Vagina (tissue), 2 donors: Measurements from ENCODE around the gene MAML3. TPM values are rescaled to one million over a fixed set of nuclear protein-coding genes. Genes with fewer than 3 reads are reported as not detected.
"Not testable (repeated sequence)": the region's sequence is repeated elsewhere in the genome, so short reads cannot be mapped to it uniquely, and the experiment has no call there.

Experiments
- DNase-seq, 2 donors: peaks; one replicate each; pipeline ENCODE4 v3.0.0-alpha.2; 2017; ENCODE audit errors: extremely low spot score in 2 of 2
- H3K27ac ChIP-seq: fragments of 200-600 bp; sonication (generic); one replicate; pipeline ENCODE4 v1.5.1; 2019
- H3K27me3 ChIP-seq: fragments of 200-600 bp; sonication (generic); one replicate; pipeline ENCODE4 v1.5.1; 2019
- H3K36me3 ChIP-seq, 2 donors: fragments of 200-600 bp; sonication (generic); one replicate each; pipeline ENCODE4 v1.5.1; 2017 to 2019
- H3K4me1 ChIP-seq: fragments of 200-600 bp; sonication (generic); one replicate; pipeline ENCODE4 v1.5.1; 2019
- H3K4me3 ChIP-seq, 2 donors: fragments of 200-600 bp; sonication (generic); 1 replicate in 1 of 2; 2 replicates in 1 of 2; pipeline ENCODE4 v1.5.1; 2016 to 2019
- H3K9me3 ChIP-seq: fragments of 200-600 bp; sonication (generic); one replicate; pipeline ENCODE4 v1.5.1; 2019
- CTCF ChIP-seq, 3 experiments: fragments of 450-650 bp in 2 of 3; fragments of 200-600 bp in 1 of 3; sonication (generic) in 1 of 3; IDR thresholded peaks; one replicate each; pipeline ENCODE4 v1.5.1; 2017 to 2019; ENCODE audit warnings: antibody characterized with exemption in 3 of 3, mild to moderate bottlenecking in 2 of 3, moderate library complexity in 2 of 3
- POLR2A ChIP-seq, 2 donors: fragments of 450-650 bp; IDR thresholded peaks; one replicate each; pipeline ENCODE4 v1.6.1; 2017; ENCODE audit warnings: antibody characterized with exemption in 2 of 2, mild to moderate bottlenecking in 2 of 2, moderate library complexity in 2 of 2
- POLR2AphosphoS5 ChIP-seq, 2 donors: sonication (generic); formaldehyde crosslinking; IDR thresholded peaks; one replicate each; pipeline ENCODE4 v1.9.0; 2017; ENCODE audit warnings: antibody characterized with exemption in 2 of 2, mild to moderate bottlenecking in 2 of 2, low read depth in 1 of 2; ENCODE audit not compliant: insufficient read depth in 1 of 2
- intact Hi-C: fragments of 100-400 bp; cut with DNase I; formaldehyde crosslinking; loops from one replicate; pipeline ENCODE4 v1.15.1; 2023
- total RNA-seq: library from RNA; depleted of rRNA; stranded (reverse); fragments of >200 nt; gene quantifications from one replicate; pipeline ENCODE4 v1.2.3, GENCODE V29; 2016

The MAML3 gene
- total RNA-seq, 1 donor from 2014 or later: 16.2 TPM

GRCh38 chr4:139954512-139954911, 199.5 kb downstream of the MAML3 start:
- TF ChIP-seq POLR2A (IDR thresholded peaks at IDR 0.05) (no peak), POLR2AphosphoS5 (IDR thresholded peaks at IDR 0.05; ENCODE audit: insufficient read depth in 1 of 2, low read depth in 1 of 2) (no peak), CTCF (IDR thresholded peaks at IDR 0.05) (no peak)
- no peaks in the 10 kb centered on the region for H3K36me3 ChIP-seq
- H3K27me3 ChIP-seq: no peaks in the 10 kb centered on the region
- no peak for DNase-seq
- no peak overlapping the region for H3K27ac ChIP-seq
- peaks cover 10% of the 10 kb centered on the region for H3K4me1 ChIP-seq
- intact Hi-C loops: no loop called here
- no peak overlapping the region for H3K4me3 ChIP-seq
- H3K9me3 ChIP-seq: no peaks in the 10 kb centered on the region

DNA sequence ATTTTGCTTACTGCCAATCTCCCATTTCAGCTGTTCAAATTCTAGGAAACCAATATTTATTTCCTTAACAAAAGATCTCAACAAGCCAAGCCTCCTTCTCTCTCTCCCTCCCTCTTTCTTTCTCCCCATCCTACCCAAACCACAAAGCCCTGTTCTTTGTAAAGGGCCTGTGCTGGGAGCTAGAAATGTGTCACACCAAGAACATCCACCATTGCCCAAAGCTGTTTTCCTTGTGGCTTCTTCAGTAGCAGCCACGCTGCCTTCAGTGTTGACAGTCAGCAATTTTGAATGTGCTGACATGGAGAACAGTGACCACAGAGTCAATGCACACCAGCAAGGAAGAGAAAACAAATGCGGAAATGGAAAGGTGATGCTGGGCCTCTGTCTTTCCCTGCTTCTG, 203.0 kb downstream of the MAML3 start:
- no peaks in the 10 kb centered on the region for H3K36me3 ChIP-seq
- no peak overlapping the region for H3K27ac ChIP-seq
- no peaks in the 10 kb centered on the region for H3K27me3 ChIP-seq
- DNase-seq: no peak
- H3K4me3 ChIP-seq: no peak overlapping the region
- no peaks in the 10 kb centered on the region for H3K9me3 ChIP-seq
- peaks cover 14% of the 10 kb centered on the region for H3K4me1 ChIP-seq
- intact Hi-C loops: no loop called here
- TF ChIP-seq POLR2A (IDR thresholded peaks at IDR 0.05) (no peak), CTCF (IDR thresholded peaks at IDR 0.05) (no peak), POLR2AphosphoS5 (IDR thresholded peaks at IDR 0.05; ENCODE audit: insufficient read depth in 1 of 2, low read depth in 1 of 2) (no peak)

- Histone ChIP-seq H3K36me3 (no peaks in the 10 kb centered on the region), H3K4me1 (peaks cover 14% of the 10 kb centered on the region), H3K27me3 (no peaks in the 10 kb centered on the region), H3K9me3 (no peaks in the 10 kb centered on the region), H3K4me3 (no peak overlapping the region), H3K27ac (no peak overlapping the region)
- DNase-seq: no peak
- TF ChIP-seq CTCF (IDR thresholded peaks at IDR 0.05): no peak
- no peak for TF ChIP-seq POLR2A (IDR thresholded peaks at IDR 0.05)
- TF ChIP-seq POLR2AphosphoS5 (IDR thresholded peaks at IDR 0.05; ENCODE audit: insufficient read depth in 1 of 2, low read depth in 1 of 2): no peak
- intact Hi-C loops: no loop called here
These were observed 203.4 kb downstream of the MAML3 start for GRCh38 chr4:139950568-139950967.

GRCh38 chr4:139944916-139945315, 209.1 kb downstream of the MAML3 start:
- H3K36me3 ChIP-seq, DNase-seq, H3K9me3 ChIP-seq, H3K27me3 ChIP-seq, H3K27ac ChIP-seq, intact Hi-C loops, H3K4me3 ChIP-seq: not testable (repeated sequence)
- H3K4me1 ChIP-seq: peaks cover 14% of the 10 kb centered on the region

- Histone ChIP-seq H3K27ac (no peak overlapping the region), H3K4me1 (peaks cover 14% of the 10 kb centered on the region), H3K4me3 (no peak overlapping the region), H3K27me3 (no peaks in the 10 kb centered on the region), H3K36me3 (no peaks in the 10 kb centered on the region), H3K9me3 (no peaks in the 10 kb centered on the region)
- DNase-seq: no peak
- TF ChIP-seq POLR2A (IDR thresholded peaks at IDR 0.05): no peak
- TF ChIP-seq CTCF (IDR thresholded peaks at IDR 0.05): no peak
- no peak for TF ChIP-seq POLR2AphosphoS5 (IDR thresholded peaks at IDR 0.05; ENCODE audit: insufficient read depth in 1 of 2, low read depth in 1 of 2)
- intact Hi-C loops: no loop called here
These were observed 210.7 kb downstream of the MAML3 start for GRCh38 chr4:139943277-139943676.

DNA sequence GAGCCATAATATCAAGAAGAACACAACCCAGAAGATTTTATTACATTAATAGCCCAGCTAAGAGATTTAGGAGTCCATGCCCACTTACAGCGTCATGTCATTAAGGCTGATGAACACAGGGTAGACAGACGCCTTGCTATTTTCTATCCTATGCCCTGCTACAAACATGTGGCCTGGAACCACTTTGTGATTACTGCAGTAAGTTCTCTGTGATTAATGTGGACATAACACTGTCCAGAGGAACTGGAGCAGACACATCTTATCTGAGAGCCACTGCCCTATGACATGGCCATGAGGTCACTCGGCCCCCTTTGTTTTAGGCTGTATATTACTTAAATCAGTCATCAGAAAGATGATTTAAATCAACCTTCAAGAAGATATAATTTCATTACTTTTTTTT, 211.7 kb downstream of the MAML3 start:
- peaks cover 10% of the 10 kb centered on the region for H3K4me1 ChIP-seq
- no peak for DNase-seq
- TF ChIP-seq CTCF (IDR thresholded peaks at IDR 0.05): no peak
- TF ChIP-seq POLR2AphosphoS5 (IDR thresholded peaks at IDR 0.05; ENCODE audit: insufficient read depth in 1 of 2, low read depth in 1 of 2): no peak
- TF ChIP-seq POLR2A (IDR thresholded peaks at IDR 0.05): no peak

More for the DNA sequence above, 211.7 kb downstream of the MAML3 start:
- Histone ChIP-seq H3K27ac (no peak overlapping the region), H3K36me3 (no peaks in the 10 kb centered on the region), H3K4me3 (no peak overlapping the region), H3K9me3 (no peaks in the 10 kb centered on the region), H3K27me3 (no peaks in the 10 kb centered on the region)
- intact Hi-C loops: no loop called here
